GM12873 (cell line): ENCODE measurements around the gene ETDC.

Source experiments
- TF ChIP-seq, protein P1 (sequence below): IDR thresholded peaks from 2 replicates; pipeline ENCODE4 v1.5.1; 2012; ENCODE audit warnings: low read depth, mild to moderate bottlenecking, moderate library complexity, low read length, control low read depth; ENCODE audit not compliant: insufficient read depth; ENCODE audit errors: missing control alignments

ETDC gene

DNA sequence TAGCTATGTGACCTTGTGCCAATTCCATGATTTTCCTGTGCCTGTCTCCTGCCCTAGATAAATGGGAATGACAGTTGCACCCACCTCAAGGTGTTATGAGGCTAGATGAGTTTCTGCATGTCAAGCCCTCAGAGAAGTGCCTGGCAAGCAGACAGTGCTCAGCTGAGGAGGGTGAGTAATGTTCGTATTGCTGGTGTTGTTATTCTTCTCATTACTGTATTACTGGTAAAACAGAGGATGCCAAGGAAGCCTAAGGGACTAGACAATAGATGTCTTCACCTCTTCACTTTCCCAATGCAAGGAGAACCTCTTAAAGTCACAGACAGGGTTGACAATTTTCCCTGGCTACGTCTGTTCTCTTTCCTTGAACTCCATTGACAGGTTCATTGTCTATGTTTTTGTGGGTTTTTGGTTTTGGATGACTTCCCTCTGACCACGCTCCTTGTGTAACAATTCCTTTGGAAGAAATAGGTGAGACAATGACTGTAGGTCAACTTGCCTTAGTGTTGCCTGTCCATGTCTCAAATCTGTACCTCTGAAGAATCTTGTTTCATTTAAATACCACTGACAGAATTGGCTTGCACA, 19.2 kb downstream of the ETDC start:
- TF ChIP-seq, protein P1, sequence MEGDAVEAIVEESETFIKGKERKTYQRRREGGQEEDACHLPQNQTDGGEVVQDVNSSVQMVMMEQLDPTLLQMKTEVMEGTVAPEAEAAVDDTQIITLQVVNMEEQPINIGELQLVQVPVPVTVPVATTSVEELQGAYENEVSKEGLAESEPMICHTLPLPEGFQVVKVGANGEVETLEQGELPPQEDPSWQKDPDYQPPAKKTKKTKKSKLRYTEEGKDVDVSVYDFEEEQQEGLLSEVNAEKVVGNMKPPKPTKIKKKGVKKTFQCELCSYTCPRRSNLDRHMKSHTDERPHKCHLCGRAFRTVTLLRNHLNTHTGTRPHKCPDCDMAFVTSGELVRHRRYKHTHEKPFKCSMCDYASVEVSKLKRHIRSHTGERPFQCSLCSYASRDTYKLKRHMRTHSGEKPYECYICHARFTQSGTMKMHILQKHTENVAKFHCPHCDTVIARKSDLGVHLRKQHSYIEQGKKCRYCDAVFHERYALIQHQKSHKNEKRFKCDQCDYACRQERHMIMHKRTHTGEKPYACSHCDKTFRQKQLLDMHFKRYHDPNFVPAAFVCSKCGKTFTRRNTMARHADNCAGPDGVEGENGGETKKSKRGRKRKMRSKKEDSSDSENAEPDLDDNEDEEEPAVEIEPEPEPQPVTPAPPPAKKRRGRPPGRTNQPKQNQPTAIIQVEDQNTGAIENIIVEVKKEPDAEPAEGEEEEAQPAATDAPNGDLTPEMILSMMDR, result no peak

DNA sequence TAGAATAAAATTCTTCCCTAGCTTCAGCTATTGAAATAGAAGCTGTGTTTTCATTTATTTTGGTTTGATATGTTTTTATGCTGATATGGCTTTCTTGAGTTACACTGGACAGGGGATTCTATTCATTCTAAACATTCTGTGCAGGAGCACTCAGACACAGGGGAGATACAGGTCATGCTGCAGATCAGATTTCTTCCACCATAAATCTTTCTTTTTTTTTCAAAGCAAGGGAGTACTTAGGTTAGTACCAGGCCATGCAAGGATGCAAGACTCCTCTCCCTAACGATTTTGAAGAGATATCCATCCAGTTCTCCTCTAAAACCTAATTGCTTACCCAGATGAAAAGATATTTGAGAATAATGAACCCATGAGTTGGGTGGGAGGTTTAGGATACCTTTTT, 21.4 kb downstream of the ETDC start:
- TF ChIP-seq, protein P1, result no peak

DNA sequence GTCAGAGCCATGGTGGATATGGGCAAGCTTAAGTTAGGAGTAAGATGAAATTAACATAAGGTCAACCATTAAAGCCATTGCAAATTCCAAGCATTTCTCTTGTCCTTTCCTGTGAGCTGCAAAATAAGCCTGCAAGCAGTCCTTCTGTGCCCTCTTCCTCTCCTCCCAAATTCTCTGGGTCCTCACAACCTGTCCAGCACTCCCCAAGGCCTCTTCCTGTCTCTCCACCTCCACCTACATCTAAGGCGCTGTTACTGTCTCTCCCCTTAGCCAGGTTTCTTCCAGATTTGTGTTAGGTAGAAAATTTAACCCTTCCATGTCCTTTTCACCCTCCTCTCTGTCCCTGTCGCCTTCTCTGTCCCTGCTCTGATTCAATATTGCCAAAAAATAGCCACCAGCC, 22.2 kb downstream of the ETDC start:
- TF ChIP-seq, protein P1, result no peak

DNA sequence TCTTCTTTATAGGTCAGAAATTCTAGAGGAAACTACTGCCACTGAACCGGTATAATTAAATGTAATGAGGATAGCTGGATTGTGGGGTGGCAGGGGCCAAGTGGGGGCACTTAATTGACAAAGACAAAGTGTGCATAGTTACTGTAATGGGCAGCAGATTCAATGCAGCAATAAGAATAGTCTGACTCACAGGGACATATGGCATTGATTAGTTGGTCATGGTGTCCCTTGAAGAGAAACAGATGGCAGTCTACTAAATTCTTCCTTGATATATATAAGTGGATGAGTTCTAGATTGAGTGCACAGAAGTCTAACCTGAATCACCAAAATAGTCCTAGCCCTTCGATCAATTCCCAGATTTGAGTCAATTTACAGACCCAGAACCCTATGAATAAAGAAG, 31.6 kb downstream of the ETDC start:
- TF ChIP-seq, protein P1, result no peak

- TF ChIP-seq, protein P1, result no peak
Measured at GRCh38 chrX:135345107-135345589, 35.9 kb downstream of the ETDC start.

- TF ChIP-seq, protein P1, result no peak
Measured at GRCh38 chrX:135346975-135347374, 37.7 kb downstream of the ETDC start.

GRCh38 chrX:135347381-135348016, 38.2 kb downstream of the ETDC start:
- TF ChIP-seq, protein P1, result no peak
